Muscle layer of colon (tissue), 2 donors: Measurements from ENCODE around the gene TAS2R5.
"Not testable (repeated sequence)": the region's sequence is repeated elsewhere in the genome, so short reads cannot be mapped to it uniquely, and the experiment has no call there.

Experiments used
- H3K27ac ChIP-seq: one replicate; pipeline ENCODE4 v1.7.0; 2013; ENCODE audit warnings: low read depth, mild to moderate bottlenecking, low read length, moderate library complexity
- H3K27me3 ChIP-seq, 2 donors: one replicate each; pipeline ENCODE4 v1.7.0; 2013; ENCODE audit warnings: low read length in 2 of 2, mild to moderate bottlenecking in 2 of 2; ENCODE audit not compliant: insufficient read depth in 2 of 2, control insufficient read depth in 1 of 2
- H3K36me3 ChIP-seq: one replicate; pipeline ENCODE4 v1.7.0; 2013; ENCODE audit warnings: mild to moderate bottlenecking, low read length; ENCODE audit not compliant: insufficient read depth
- H3K4me1 ChIP-seq: one replicate; pipeline ENCODE4 v1.7.0; 2013; ENCODE audit warnings: mild to moderate bottlenecking, low read length; ENCODE audit not compliant: insufficient read depth
- H3K4me3 ChIP-seq, 2 donors: one replicate each; pipeline ENCODE4 v1.7.0; 2013; ENCODE audit warnings: low read length in 2 of 2, low read depth in 1 of 2, mild to moderate bottlenecking in 1 of 2, moderate library complexity in 1 of 2
- H3K9ac ChIP-seq: one replicate; pipeline ENCODE4 v1.7.0; 2013; ENCODE audit warnings: low read length
- H3K9me3 ChIP-seq: one replicate; pipeline ENCODE4 v1.7.0; 2013; ENCODE audit warnings: mild to moderate bottlenecking, low read length
- donor health status: abdominal sarcoma.
- donor health status: Adenocarcinoma of cecum.

The TAS2R5 gene

DNA sequence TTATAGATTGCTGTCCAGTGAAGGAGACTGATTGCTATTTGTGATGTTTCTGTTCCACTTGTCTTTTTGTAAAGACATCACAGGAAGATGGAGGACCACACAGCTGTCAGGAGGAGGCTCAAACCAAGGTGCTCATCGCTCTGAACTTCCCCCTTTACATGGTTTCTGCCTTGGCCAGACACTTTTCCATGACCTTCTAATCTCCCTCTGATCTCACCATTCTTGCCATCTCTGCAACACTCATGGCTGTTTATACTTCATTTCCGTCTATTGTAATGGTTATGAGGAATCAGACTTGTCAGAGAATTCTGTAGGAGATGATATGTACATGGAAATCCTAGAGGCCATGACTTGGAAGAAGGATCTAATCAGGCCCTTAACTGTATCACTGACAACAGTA is 1.7 kb upstream of the TAS2R5 start:
- H3K36me3 ChIP-seq: peaks cover 5% of the 10 kb centered on the region
- H3K4me1 ChIP-seq: no peaks in the 10 kb centered on the region
- H3K27me3 ChIP-seq: no peaks in the 10 kb centered on the region
- H3K27ac ChIP-seq: no peak overlapping the region
- no peak overlapping the region for H3K4me3 ChIP-seq
- H3K9ac ChIP-seq: no peak overlapping the region
- H3K9me3 ChIP-seq: no peaks in the 10 kb centered on the region

DNA sequence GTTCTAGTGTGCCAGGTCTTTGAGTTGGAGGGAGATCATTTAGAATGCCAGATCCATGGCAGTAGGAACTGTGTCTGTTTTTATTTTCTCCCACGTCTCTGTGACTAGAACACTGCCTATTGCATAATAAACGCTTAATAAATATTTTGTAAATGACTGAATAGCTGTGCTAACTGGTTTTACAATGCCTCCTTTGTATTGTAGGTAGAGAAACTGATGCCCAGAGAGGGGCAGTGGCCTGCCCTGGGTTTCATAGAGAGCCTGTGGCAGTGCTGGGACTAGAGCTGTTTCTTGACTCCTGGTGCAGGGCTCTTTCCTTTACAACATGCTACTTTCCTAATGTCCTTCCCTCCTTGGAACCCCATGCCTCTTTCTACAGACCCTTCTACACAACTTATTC is 2.5 kb downstream of the TAS2R5 start:
- Histone ChIP-seq H3K4me1 (no peaks in the 10 kb centered on the region), H3K36me3 (peaks cover 5% of the 10 kb centered on the region)

DNA sequence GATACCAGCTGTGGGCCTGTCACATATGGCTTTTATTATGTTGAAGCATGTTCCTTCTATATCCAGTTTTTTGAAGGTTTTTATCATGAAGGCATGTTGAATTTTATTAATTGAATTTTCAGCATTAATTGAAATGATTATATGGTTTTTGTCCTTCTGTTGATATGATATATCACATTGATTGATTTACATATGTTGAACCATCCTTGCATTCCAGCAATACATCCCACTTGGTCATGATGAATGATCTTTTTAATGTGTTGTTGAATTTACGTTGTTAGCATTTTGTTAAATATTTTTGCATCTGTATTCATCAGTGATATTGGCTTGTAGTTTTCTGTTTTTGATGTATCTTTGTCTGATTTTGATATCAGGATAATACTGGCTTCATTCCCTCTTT is 30.1 kb downstream of the TAS2R5 start:
- Histone ChIP-seq H3K4me3 (no peak overlapping the region), H3K9me3 (peaks cover 5% of the 10 kb centered on the region), H3K27ac (no peak overlapping the region), H3K4me1 (no peaks in the 10 kb centered on the region), H3K9ac (no peak overlapping the region), H3K27me3 (no peaks in the 10 kb centered on the region), H3K36me3 (no peaks in the 10 kb centered on the region)

More for the DNA sequence above, 2.5 kb downstream of the TAS2R5 start:
- Histone ChIP-seq H3K4me3 (no peak overlapping the region), H3K27me3 (no peaks in the 10 kb centered on the region), H3K9me3 (no peaks in the 10 kb centered on the region), H3K27ac (no peak overlapping the region), H3K9ac (no peak overlapping the region)

DNA sequence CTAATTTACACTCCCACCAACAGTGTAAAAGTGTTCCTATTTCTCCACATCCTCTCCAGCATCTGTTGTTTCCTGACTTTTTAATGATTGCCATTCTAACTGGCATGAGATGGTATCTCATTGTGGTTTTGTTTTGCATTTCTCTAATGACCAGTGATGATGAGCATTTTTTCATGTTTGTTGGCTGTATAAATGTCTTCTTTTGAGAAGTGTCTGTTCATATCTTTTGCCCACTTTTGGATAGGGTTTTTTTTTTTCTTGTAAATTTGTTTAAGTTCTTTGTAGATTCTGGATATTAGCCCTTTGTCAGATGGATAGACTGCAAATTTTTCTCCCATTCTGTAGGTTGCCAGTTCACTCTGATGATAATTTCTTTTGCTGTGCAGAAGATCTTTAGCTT is 32.4 kb downstream of the TAS2R5 start:
- H3K9ac ChIP-seq, H3K27ac ChIP-seq, H3K36me3 ChIP-seq, H3K27me3 ChIP-seq, H3K9me3 ChIP-seq, H3K4me1 ChIP-seq, H3K4me3 ChIP-seq: not testable (repeated sequence)

GRCh38 chr7:141837683-141838082 is 47.7 kb downstream of the TAS2R5 start:
- H3K4me1 ChIP-seq: no peaks in the 10 kb centered on the region
- no peaks in the 10 kb centered on the region for H3K9me3 ChIP-seq
- H3K36me3 ChIP-seq: no peaks in the 10 kb centered on the region
- H3K9ac ChIP-seq: no peak overlapping the region
- H3K4me3 ChIP-seq: no peak overlapping the region
- H3K27me3 ChIP-seq: no peaks in the 10 kb centered on the region
- H3K27ac ChIP-seq: no peak overlapping the region

DNA sequence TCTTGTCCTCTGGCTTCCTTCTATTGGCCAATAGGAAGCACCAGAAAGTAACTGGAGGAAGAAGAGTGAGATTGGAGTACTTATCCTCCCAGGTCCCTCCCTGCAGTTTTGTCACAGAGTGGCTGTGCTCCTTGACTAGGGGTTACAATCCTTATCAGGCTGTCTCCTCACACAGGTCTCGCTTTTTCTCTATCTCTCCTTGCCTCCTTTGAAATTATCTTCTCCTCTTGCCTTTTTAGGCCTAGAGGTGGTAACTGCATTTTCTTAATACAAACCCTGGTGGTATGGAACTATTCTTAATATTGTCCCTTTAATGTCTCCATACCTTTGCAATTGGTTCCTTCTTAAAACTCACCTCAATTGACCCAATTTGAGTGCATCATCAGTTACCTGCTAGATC is 48.6 kb downstream of the TAS2R5 start:
- Histone ChIP-seq H3K36me3 (no peaks in the 10 kb centered on the region), H3K27me3 (no peaks in the 10 kb centered on the region), H3K27ac (no peak overlapping the region), H3K9me3 (no peaks in the 10 kb centered on the region), H3K4me3 (no peak overlapping the region), H3K9ac (no peak overlapping the region), H3K4me1 (no peaks in the 10 kb centered on the region)

DNA sequence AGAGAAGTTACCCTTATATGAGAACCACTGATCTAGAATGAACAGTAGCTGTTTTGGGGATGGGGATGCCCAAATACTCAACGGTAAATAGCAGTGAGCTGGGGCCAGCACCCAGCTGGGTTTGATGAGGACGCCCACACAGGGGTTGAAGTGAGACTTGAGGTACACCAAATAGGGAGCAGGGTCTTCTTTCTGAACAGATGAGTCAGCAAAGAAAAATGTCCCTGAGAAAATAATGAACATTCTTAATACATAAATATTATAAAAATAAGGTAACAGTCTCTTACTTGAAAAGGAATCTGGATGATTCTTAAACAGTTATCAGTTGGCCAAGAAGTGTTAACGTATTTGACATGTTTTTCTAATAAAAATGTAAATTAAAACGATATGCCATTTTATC is 49.2 kb downstream of the TAS2R5 start:
- Histone ChIP-seq H3K9ac (no peak overlapping the region), H3K27ac (no peak overlapping the region), H3K9me3 (no peaks in the 10 kb centered on the region), H3K4me3 (no peak overlapping the region), H3K27me3 (no peaks in the 10 kb centered on the region), H3K4me1 (no peaks in the 10 kb centered on the region), H3K36me3 (no peaks in the 10 kb centered on the region)

DNA sequence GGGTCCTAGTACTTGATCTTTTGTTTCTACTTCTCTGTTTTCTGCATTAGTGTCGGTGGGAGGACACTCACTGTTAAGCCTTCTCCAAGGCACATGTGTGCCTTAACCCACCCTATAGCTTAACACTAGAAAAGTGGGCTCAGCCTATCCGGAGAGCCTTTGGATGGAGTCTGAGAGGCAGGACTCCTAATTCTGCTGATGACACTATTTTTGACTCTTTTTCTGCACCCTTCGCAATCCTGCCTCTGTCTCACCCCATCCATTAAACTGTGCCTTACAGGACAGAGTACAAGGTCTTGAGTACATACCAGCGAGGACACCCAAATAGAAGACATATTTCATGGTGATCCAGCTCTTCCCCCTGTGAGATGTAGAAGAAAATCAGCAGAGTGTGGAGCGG is 50.7 kb downstream of the TAS2R5 start:
- H3K4me1 ChIP-seq: no peaks in the 10 kb centered on the region
- H3K9me3 ChIP-seq: no peaks in the 10 kb centered on the region
- H3K9ac ChIP-seq: no peak overlapping the region
- H3K27me3 ChIP-seq: no peaks in the 10 kb centered on the region
- H3K36me3 ChIP-seq: no peaks in the 10 kb centered on the region
- H3K27ac ChIP-seq: no peak overlapping the region
- no peak overlapping the region for H3K4me3 ChIP-seq
